H9 (cell line): Measurements from ENCODE around the gene WDR81. TPM values are rescaled to one million over a fixed set of nuclear protein-coding genes. Genes with fewer than 3 reads are reported as not detected.

ENCODE experiments used
- DNase-seq: peaks from one replicate; pipeline ENCODE4 v3.0.0-alpha.2; 2017
- H2AFZ ChIP-seq: one replicate; pipeline ENCODE4 v1.6.1; 2013; ENCODE audit warnings: mild to moderate bottlenecking, low read length, control low read depth, moderate library complexity
- H2AK5ac ChIP-seq: 2 replicates; pipeline ENCODE4 v1.6.1; 2013; ENCODE audit warnings: low read length, control low read depth, mixed read lengths; ENCODE audit not compliant: insufficient read length
- H2BK120ac ChIP-seq: one replicate; pipeline ENCODE4 v1.6.1; 2013; ENCODE audit warnings: low read depth, mild to moderate bottlenecking, low read length, control low read depth, inconsistent platforms; ENCODE audit not compliant: poor library complexity, severe bottlenecking
- H2BK12ac ChIP-seq: 2 replicates; pipeline ENCODE4 v1.6.1; 2013; ENCODE audit warnings: low read length, control low read depth, mixed read lengths, low read depth; ENCODE audit not compliant: insufficient read length
- H2BK15ac ChIP-seq: 2 replicates; pipeline ENCODE4 v1.6.1; 2013; ENCODE audit warnings: low read depth, low read length, control low read depth
- H2BK20ac ChIP-seq: one replicate; pipeline ENCODE4 v1.6.1; 2013; ENCODE audit warnings: low read depth, mild to moderate bottlenecking, low read length, control low read depth, inconsistent platforms; ENCODE audit not compliant: poor library complexity, severe bottlenecking
- H2BK5ac ChIP-seq: 2 replicates; pipeline ENCODE4 v1.6.1; 2013; ENCODE audit warnings: low read length, control low read depth, mixed read lengths; ENCODE audit not compliant: insufficient read length
- H3K14ac ChIP-seq: 2 replicates; pipeline ENCODE4 v1.6.1; 2013; ENCODE audit warnings: low read length, control low read depth; ENCODE audit not compliant: insufficient read depth
- H3K18ac ChIP-seq: 2 replicates; pipeline ENCODE4 v1.6.1; 2013; ENCODE audit warnings: low read depth, mild to moderate bottlenecking, mixed read lengths, low read length, control low read depth; ENCODE audit not compliant: insufficient read length
- H3K23ac ChIP-seq: 2 replicates; pipeline ENCODE4 v1.6.1; 2013; ENCODE audit warnings: low read length, control low read depth, mixed read lengths, low read depth; ENCODE audit not compliant: insufficient read length
- H3K23me2 ChIP-seq: 2 replicates; pipeline ENCODE4 v1.6.1; 2013; ENCODE audit warnings: low read depth, mild to moderate bottlenecking, mixed read lengths, low read length, control low read depth; ENCODE audit not compliant: insufficient read length, poor library complexity, severe bottlenecking
- H3K27ac ChIP-seq: 2 replicates; pipeline ENCODE4 v1.5.1; 2013; ENCODE audit warnings: low read length, control low read depth, mixed read lengths, low read depth; ENCODE audit not compliant: insufficient read length
- H3K27me3 ChIP-seq: 2 replicates; pipeline ENCODE4 v1.6.1; 2013; ENCODE audit warnings: low read length, control low read depth, inconsistent platforms; ENCODE audit not compliant: insufficient read depth
- H3K4ac ChIP-seq: 2 replicates; pipeline ENCODE4 v1.6.1; 2013; ENCODE audit warnings: low read depth, mild to moderate bottlenecking, control low read depth, inconsistent platforms, low read length, moderate library complexity
- H3K4me1 ChIP-seq: 2 replicates; pipeline ENCODE4 v1.6.1; 2013; ENCODE audit warnings: low read length, control low read depth, inconsistent platforms; ENCODE audit not compliant: insufficient read depth
- H3K4me2 ChIP-seq: 2 replicates; pipeline ENCODE4 v1.6.1; 2013; ENCODE audit warnings: low read length, control low read depth, mixed read lengths; ENCODE audit not compliant: insufficient read length, insufficient read depth
- H3K56ac ChIP-seq: 2 replicates; pipeline ENCODE4 v1.6.1; 2013; ENCODE audit warnings: low read depth, mild to moderate bottlenecking, mixed read lengths, low read length, control low read depth; ENCODE audit not compliant: insufficient read length
- H3K79me1 ChIP-seq: 2 replicates; pipeline ENCODE4 v1.6.1; 2013; ENCODE audit warnings: low read depth, mild to moderate bottlenecking, moderate library complexity, low read length, control low read depth, inconsistent platforms; ENCODE audit not compliant: insufficient read depth, poor library complexity, severe bottlenecking
- H3K79me2 ChIP-seq: 2 replicates; pipeline ENCODE4 v1.6.1; 2013; ENCODE audit warnings: low read length, control low read depth, inconsistent platforms; ENCODE audit not compliant: insufficient read depth
- H3K9ac ChIP-seq: 2 replicates; pipeline ENCODE4 v1.6.1; 2013; ENCODE audit warnings: low read length, control low read depth, mixed read lengths; ENCODE audit not compliant: insufficient read length; ENCODE audit errors: extremely low read depth
- H3K9me3 ChIP-seq: one replicate; pipeline ENCODE4 v1.6.1; 2013; ENCODE audit warnings: low read depth, low read length, inconsistent platforms; ENCODE audit not compliant: control insufficient read depth
- H3T11ph ChIP-seq: one replicate; pipeline ENCODE4 v1.6.1; 2013; ENCODE audit warnings: mild to moderate bottlenecking, low read length, control low read depth, inconsistent platforms
- H4K20me1 ChIP-seq: one replicate; pipeline ENCODE4 v1.6.1; 2013; ENCODE audit not compliant: control insufficient read depth, insufficient read length, insufficient read depth
- H4K5ac ChIP-seq: 2 replicates; pipeline ENCODE4 v1.6.1; 2013; ENCODE audit warnings: low read depth, mild to moderate bottlenecking, mixed read lengths, low read length, control low read depth; ENCODE audit not compliant: insufficient read length
- H4K8ac ChIP-seq: replicated peaks from 2 replicates; pipeline ENCODE4 v1.6.1; 2013; ENCODE audit warnings: low read length, control low read depth, mixed read lengths, low read depth; ENCODE audit not compliant: insufficient read length
- H4K91ac ChIP-seq: 2 replicates; pipeline ENCODE4 v1.6.1; 2013; ENCODE audit warnings: low read depth, mild to moderate bottlenecking, moderate library complexity, mixed read lengths, low read length, control low read depth; ENCODE audit not compliant: insufficient read length
- H3K27ac Mint-ChIP-seq, 3 experiments: 2 replicates in 2 of 3; 3 replicates in 1 of 3; pipeline ENCODE4 v1.8.0; 2020 to 2021; ENCODE audit warnings: mixed read lengths in 3 of 3, mild to moderate bottlenecking in 1 of 3, moderate library complexity in 1 of 3
- H3K27me3 Mint-ChIP-seq: 2 replicates; pipeline ENCODE4 v1.8.0; 2021; ENCODE audit warnings: low read depth, mild to moderate bottlenecking, moderate library complexity, mixed read lengths
- H3K36me3 Mint-ChIP-seq, 3 experiments: 2 replicates in 2 of 3; 3 replicates in 1 of 3; pipeline ENCODE4 v1.8.0; 2020 to 2021; ENCODE audit warnings: low read depth in 3 of 3, mixed read lengths in 3 of 3; ENCODE audit not compliant: insufficient read depth in 1 of 3
- H3K4me1 Mint-ChIP-seq, 2 experiments: 2 replicates each; pipeline ENCODE4 v1.8.0; 2020; ENCODE audit warnings: mixed read lengths in 2 of 2
- H3K4me3 Mint-ChIP-seq, 2 experiments: 2 replicates in 1 of 2; 3 replicates in 1 of 2; pipeline ENCODE4 v1.8.0; 2020 to 2021; ENCODE audit warnings: mild to moderate bottlenecking in 2 of 2, mixed read lengths in 2 of 2, moderate library complexity in 1 of 2
- H3K9me3 Mint-ChIP-seq, 2 experiments: 2 replicates in 1 of 2; 3 replicates in 1 of 2; pipeline ENCODE4 v1.8.0; 2020; ENCODE audit warnings: mild to moderate bottlenecking in 2 of 2, mixed read lengths in 2 of 2, moderate library complexity in 1 of 2
- WGBS: extraction: QIAGEN DNeasy Blood & Tissue Kit; methylation state at CpG from one replicate; pipeline ENCODE4 v1.1.7; 2013; ENCODE audit warnings: missing lambda C conversion rate, low lambda C conversion rate, mixed read lengths; ENCODE audit not compliant: insufficient read length; ENCODE audit errors: extremely low coverage; 5-methylcytosine and 5-hydroxymethylcytosine counted together
- total RNA-seq: library from RNA; stranded (reverse); gene quantifications from 2 replicates; pipeline ENCODE4 v1.2.1, GENCODE V29; 2021
- TF ChIP-seq, protein P1 (sequence below): fragments of 200-600 bp; sonication (generic); conservative IDR thresholded peaks from 3 replicates; pipeline ENCODE4 v1.8.0; 2021; ENCODE audit warnings: antibody characterized with exemption, mild to moderate bottlenecking

The WDR81 gene
- total RNA-seq, 1 experiment from 2014 or later, result 20.2 TPM

- H3K4me1 ChIP-seq, result no peaks in the 10 kb centered on the region; the same call in 1 of the 2 replicates
- H3T11ph ChIP-seq, result no peak overlapping the region
- TF ChIP-seq, protein P1, sequence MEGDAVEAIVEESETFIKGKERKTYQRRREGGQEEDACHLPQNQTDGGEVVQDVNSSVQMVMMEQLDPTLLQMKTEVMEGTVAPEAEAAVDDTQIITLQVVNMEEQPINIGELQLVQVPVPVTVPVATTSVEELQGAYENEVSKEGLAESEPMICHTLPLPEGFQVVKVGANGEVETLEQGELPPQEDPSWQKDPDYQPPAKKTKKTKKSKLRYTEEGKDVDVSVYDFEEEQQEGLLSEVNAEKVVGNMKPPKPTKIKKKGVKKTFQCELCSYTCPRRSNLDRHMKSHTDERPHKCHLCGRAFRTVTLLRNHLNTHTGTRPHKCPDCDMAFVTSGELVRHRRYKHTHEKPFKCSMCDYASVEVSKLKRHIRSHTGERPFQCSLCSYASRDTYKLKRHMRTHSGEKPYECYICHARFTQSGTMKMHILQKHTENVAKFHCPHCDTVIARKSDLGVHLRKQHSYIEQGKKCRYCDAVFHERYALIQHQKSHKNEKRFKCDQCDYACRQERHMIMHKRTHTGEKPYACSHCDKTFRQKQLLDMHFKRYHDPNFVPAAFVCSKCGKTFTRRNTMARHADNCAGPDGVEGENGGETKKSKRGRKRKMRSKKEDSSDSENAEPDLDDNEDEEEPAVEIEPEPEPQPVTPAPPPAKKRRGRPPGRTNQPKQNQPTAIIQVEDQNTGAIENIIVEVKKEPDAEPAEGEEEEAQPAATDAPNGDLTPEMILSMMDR, result no peak
- H2BK5ac ChIP-seq, result no peak overlapping the region
- H3K56ac ChIP-seq, result no peak overlapping the region
- no peak overlapping the region for H3K9ac ChIP-seq
- peak overlapping the region in 1 of 3 experiments; percentile 83; a peak in 3 of 7 replicates for H3K27ac Mint-ChIP-seq
- H3K27me3 Mint-ChIP-seq, result no peaks in the 10 kb centered on the region; the same call in 1 of the 2 replicates
- H3K23me2 ChIP-seq, result no peaks in the 10 kb centered on the region
- no peaks in the 10 kb centered on the region for H3K27me3 ChIP-seq
- H3K9me3 Mint-ChIP-seq, result peaks cover 0 to 13% of the 10 kb centered on the region in 2 experiments; a peak in 1 of 5 replicates
- peaks cover 0 to 7% (median 3%) of the 10 kb centered on the region in 3 experiments; a peak in 3 of 7 replicates for H3K36me3 Mint-ChIP-seq
- peaks cover 6 to 12% of the 10 kb centered on the region in 2 experiments; a peak in 1 of 4 replicates for H3K4me1 Mint-ChIP-seq
- H3K79me2 ChIP-seq, result no peaks in the 10 kb centered on the region
- no peak overlapping the region for H2AFZ ChIP-seq
- H4K8ac ChIP-seq, result no peak overlapping the region
- no peaks in the 10 kb centered on the region for H4K20me1 ChIP-seq
- DNase-seq, result no peak
- H2AK5ac ChIP-seq, result no peak overlapping the region
- H3K18ac ChIP-seq, result no peak overlapping the region
- H3K9me3 ChIP-seq, result no peaks in the 10 kb centered on the region
- no peak overlapping the region for H4K91ac ChIP-seq
- H2BK120ac ChIP-seq, result no peak overlapping the region
- H2BK15ac ChIP-seq, result no peak overlapping the region
- no peak overlapping the region; the same call in 1 of the 2 replicates for H3K14ac ChIP-seq
- no peak overlapping the region for H2BK12ac ChIP-seq
- H2BK20ac ChIP-seq, result no peak overlapping the region
- no peak overlapping the region for H3K4me2 ChIP-seq
- WGBS, result no CpG with 5 or more reads among the region's 25 CpGs
- H4K5ac ChIP-seq, result no peak overlapping the region
- no peaks in the 10 kb centered on the region for H3K79me1 ChIP-seq
- H3K4me3 Mint-ChIP-seq, result no peak overlapping the region
- no peak overlapping the region for H3K27ac ChIP-seq
- H3K23ac ChIP-seq, result no peak overlapping the region
- no peak overlapping the region for H3K4ac ChIP-seq
These were observed 12.1 kb downstream of the WDR81 start for GRCh38 chr17:1736348-1737281.
